GM18520 (cell line): ENCODE data around the gene ASB5.
"Not testable (repeated sequence)": the region's sequence is repeated elsewhere in the genome, so short reads cannot be mapped to it uniquely, and the experiment has no call there.

Experiments used
- ATAC-seq: cut with Tn5 transposase; IDR thresholded peaks from one replicate; pipeline ENCODE4 v1.9.1; 2021; ENCODE audit not compliant: unreplicated experiment

The ASB5 gene

GRCh38 chr4:176279560-176279959, 10.5 kb upstream of the ASB5 start:
- not testable (repeated sequence) for ATAC-seq

GRCh38 chr4:176277162-176277904, 8.3 kb upstream of the ASB5 start:
- ATAC-seq, result peak; percentile 91

GRCh38 chr4:176276710-176277109, 7.7 kb upstream of the ASB5 start:
- no peak for ATAC-seq

DNA sequence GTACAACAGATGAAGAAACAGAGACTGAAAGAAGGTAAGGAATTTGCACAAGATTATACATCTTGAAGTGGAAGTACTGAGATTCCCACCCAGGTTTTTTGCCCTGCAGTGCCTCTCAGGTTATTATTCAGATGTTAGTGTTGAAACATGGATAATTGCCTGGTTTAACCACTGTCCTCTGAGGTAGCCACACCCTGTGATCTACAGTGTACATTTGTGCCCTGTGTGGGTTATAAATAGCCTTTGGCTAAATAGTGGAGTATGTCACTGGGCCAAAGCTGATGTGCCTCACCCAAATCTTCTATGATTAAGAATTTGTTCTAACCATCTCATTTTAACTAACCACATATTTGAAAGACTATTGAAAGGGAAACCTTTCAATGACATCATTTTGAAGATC, 5.4 kb upstream of the ASB5 start:
- ATAC-seq, result no peak

DNA sequence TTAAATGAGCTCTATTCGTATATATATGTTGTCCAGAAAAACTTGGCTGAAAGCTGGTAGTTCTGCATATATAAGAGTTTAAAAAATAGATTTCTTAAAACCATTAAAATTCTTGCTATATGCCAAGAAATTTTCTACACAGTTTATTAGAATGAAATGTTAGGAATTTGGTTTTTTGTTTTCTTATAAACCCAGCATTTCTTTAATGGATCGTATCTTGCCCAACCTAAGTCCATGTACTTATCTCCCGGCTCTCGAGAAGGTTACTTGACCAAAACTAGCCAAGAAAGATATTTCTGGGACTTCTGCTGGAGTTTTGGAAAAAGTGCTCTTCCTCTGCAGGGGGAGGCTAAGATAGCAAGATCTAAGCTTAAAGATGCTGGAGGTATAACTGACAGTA, 4.7 kb upstream of the ASB5 start:
- no peak for ATAC-seq

GRCh38 chr4:176272799-176273198, 3.8 kb upstream of the ASB5 start:
- ATAC-seq, result no peak

DNA sequence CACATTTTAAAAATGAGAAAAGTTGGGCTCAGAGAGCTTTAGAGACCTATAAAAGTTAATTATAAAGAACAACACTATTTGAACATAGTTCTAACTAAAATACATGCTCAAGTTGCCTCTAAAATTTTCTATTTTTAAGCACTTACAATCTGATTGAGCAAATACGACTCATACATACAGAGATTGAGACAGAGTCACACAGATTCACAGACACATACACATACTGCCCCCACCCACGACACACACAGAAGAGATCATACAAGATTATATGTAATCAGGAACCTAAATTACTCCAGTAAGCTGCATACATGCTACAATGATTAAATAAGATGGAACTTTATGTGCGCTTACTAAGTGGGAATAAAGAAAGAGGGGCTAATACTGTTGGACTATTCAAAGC, 2.7 kb upstream of the ASB5 start:
- ATAC-seq, result no peak

DNA sequence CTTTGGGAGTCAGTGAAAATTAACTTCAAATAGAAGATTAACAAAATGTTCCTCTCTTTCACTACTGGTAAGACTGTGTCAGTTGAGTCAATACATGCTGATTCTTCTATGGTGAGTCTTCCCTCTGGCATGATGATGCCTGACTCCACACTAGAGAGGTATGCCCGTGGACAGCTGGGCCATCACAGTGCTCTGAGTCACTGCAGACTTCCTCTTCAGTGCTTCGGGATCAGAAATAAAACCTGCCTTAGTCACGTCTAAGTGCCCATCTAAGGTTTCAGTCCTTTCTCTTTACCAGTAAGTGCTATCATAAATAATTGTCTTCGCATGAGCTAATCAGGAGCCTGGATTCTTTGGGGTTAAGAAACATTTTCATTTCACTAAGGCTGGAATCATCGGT, 1.6 kb upstream of the ASB5 start:
- no peak for ATAC-seq

GRCh38 chr4:176266026-176266425, 3.0 kb downstream of the ASB5 start:
- no peak for ATAC-seq

DNA sequence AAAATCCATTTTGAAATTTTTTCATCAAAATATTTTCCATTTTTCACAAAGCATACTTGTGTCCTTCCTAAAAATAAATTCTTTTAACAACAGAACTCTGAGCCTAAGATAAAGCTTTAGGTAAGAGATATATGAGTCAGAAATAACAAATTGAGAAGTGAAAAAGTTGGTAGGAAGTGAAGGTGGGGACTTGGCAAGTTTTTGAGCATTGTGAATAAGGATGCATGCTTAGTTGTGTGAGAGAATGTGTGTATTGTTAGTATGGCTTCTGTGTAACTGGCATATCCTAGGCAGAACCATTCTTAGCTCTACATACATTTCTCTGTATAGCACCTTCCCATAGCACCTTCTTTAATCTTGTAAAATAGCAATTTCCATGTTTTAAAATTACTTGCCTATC, 6.8 kb downstream of the ASB5 start:
- peak; percentile 60 for ATAC-seq

DNA sequence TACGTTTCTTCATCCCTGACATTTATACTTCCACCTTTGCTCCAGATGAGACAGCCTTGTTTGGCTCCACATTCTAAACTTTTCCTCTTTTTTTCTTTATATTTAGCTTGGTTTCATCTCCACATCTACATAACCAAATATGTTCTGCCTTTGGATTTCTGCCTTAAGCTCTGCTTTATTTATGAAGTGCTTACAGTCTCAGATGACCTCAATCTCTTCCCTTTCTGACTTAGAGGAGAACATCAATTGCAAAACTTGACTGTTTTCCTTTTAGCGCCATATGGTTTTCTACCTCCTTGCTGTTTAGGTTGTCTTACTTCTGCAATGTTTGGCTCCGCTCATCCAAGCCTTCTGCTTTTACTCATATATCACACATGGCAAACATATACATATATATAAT, 7.5 kb downstream of the ASB5 start:
- ATAC-seq, result no peak

DNA sequence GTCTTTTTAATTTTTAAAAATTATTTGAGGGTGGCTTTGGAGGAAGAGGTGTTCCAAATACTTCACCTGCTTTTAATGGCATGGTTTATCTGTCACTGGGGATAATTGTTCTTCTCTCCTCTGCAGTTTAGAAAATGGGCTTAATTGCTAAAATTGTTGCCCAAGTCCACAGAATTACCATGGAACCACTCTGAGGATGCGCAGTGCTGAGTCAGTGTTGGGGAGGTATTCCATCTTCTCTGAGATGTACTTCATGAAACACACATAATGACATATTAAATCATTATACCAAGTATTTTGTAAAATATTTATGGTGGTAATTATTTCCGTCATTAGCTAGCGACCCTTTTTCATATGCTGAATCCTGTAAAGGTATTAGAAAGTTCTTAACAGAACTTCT, 8.0 kb downstream of the ASB5 start:
- ATAC-seq, result no peak

GRCh38 chr4:176259330-176260090, 9.5 kb downstream of the ASB5 start:
- no peak for ATAC-seq

DNA sequence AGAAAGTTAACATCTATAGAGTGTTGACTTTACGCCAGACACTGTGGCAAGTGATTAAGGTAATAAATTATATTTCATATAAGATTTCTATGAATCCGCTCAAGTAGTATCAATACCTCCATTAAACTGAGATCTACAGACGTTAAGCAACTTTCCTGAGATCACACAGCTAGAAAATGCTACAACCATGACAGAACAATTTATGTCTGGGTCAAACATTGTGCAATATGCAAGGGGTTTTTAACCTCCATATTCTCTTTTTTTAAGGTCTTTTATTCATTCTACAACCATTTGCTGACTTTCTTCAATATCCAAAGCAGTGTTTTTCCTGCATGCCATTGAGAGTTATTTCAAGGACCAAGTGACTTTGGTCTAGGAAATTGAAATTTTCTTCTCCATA, 10.9 kb downstream of the ASB5 start:
- ATAC-seq, result no peak

DNA sequence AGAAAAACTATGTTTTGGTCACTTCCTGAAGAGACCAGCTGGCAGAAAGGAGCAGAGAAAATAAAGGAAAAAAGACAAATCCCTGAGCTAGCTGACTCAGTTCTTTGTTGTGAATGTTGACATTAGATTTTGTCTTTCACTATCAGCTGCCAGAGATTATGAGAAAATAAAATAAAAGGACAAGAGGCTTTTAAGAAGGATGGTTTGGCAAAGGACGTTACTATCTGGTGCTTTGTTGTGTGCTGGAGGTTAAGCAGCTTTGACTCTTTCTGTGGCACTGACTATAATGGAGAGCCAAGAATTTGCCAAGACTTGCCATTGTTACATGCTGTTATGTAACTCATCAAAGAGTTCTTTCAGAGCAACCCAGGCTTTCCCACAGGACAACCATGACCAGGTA, 12.1 kb downstream of the ASB5 start:
- no peak for ATAC-seq

- no peak for ATAC-seq
Observed at GRCh38 chr4:176242764-176243347, 26.2 kb downstream of the ASB5 start.

DNA sequence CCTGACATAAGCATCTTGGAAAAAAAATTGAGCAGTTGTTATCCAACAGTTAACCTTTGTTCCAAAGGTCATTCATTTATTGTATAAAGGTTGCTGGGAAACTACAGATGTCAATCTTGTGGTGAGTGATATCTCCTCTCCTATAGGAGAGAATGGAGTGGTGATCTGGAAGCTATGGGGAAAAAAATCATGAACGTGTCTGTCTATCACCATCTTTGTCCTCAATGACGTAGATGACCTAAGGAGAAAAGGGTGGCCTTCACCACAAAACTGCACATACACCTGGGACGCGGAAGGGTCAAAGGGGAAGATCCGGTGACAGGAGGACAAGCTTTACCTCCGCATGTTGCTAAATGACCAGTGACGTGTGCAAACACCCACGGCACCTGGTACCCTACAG, 27.3 kb downstream of the ASB5 start:
- no peak for ATAC-seq

GRCh38 chr4:176238826-176239225, 30.2 kb downstream of the ASB5 start:
- no peak for ATAC-seq

GRCh38 chr4:176238157-176238610, 30.8 kb downstream of the ASB5 start:
- ATAC-seq, result no peak

GRCh38 chr4:176236946-176237345, 32.1 kb downstream of the ASB5 start:
- no peak for ATAC-seq

DNA sequence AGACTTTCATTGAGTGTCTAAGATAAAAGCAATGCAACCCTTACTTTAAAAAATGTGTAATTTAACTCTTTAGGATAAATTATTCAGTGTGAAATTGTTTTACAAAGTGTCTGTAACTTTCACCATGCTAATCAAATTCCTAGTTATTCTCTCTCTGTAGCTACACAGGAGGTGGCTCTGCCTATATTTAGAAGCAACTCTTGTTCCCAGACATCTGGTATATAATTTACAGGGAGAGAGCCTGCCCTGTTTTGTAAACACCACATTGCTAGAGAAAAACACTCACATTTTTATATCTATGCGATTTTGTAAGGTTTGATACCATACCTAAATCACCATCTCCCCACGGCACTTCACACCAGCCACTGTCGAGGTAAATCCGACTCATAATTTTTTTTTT, 38.2 kb downstream of the ASB5 start:
- ATAC-seq, result no peak

- ATAC-seq, result no peak
Observed at GRCh38 chr4:176229645-176230044, 39.4 kb downstream of the ASB5 start.
